Small intestine (tissue), 7 donors: ENCODE measurements around the gene RNU7-1. TPM values are rescaled to one million over a fixed set of nuclear protein-coding genes. Genes with fewer than 3 reads are reported as not detected.

ENCODE experiments used
- DNase-seq, 2 donors: peaks; one replicate each; pipeline versions ENCODE4 v3.0.0 to v3.0.0-alpha.2; 2013
- FAIRE-seq: peaks from 2 replicates; lab custom pipeline; 2012; peaks lifted over from hg19 to GRCh38; lab: Jason Lieb, UNC
- H3K27ac ChIP-seq, 3 donors: one replicate each; pipeline ENCODE4 v1.5.1; 2013; ENCODE audit warnings: low read length in 2 of 3, mild to moderate bottlenecking in 2 of 3, control low read depth in 1 of 3, inconsistent platforms in 1 of 3, low read depth in 1 of 3, moderate library complexity in 1 of 3
- H3K27me3 ChIP-seq, 3 donors: one replicate each; pipeline ENCODE4 v1.6.1; 2013; ENCODE audit warnings: low read length in 3 of 3, inconsistent platforms in 1 of 3; ENCODE audit not compliant: control insufficient read depth in 3 of 3, insufficient read depth in 3 of 3
- H3K36me3 ChIP-seq, 3 donors: one replicate each; pipeline ENCODE4 v1.6.1; 2013; ENCODE audit warnings: low read length in 3 of 3, inconsistent platforms in 1 of 3, low read depth in 1 of 3, mild to moderate bottlenecking in 1 of 3, moderate library complexity in 1 of 3; ENCODE audit not compliant: control insufficient read depth in 3 of 3, insufficient read depth in 2 of 3
- H3K4me1 ChIP-seq, 3 donors: one replicate each; pipeline ENCODE4 v1.6.1; 2013; ENCODE audit warnings: low read length in 2 of 3, inconsistent platforms in 1 of 3, low read depth in 1 of 3, mild to moderate bottlenecking in 1 of 3, moderate library complexity in 1 of 3; ENCODE audit not compliant: control insufficient read depth in 3 of 3, insufficient read depth in 2 of 3
- H3K4me3 ChIP-seq, 3 donors: one replicate each; pipeline ENCODE4 v1.5.1; 2013; ENCODE audit warnings: low read length in 3 of 3, control low read depth in 1 of 3, inconsistent platforms in 1 of 3, low read depth in 1 of 3, mild to moderate bottlenecking in 1 of 3, moderate library complexity in 1 of 3
- H3K9me3 ChIP-seq, 2 donors: one replicate each; pipeline ENCODE4 v1.6.1; 2013; ENCODE audit warnings: low read depth in 1 of 2, low read length in 1 of 2; ENCODE audit not compliant: control insufficient read depth in 2 of 2, insufficient read depth in 1 of 2
- WGBS, 3 donors: extraction: QIAGEN DNeasy Blood & Tissue Kit; methylation state at CpG; one replicate each; pipeline ENCODE4 v1.1.7; 2013; 5-methylcytosine and 5-hydroxymethylcytosine counted together
- polyA plus RNA-seq, 4 donors: library from polyadenylated mRNA; stranded (reverse) in 3 of 4; unstranded in 1 of 4; fragments of 200-250 nt in 3 of 4; fragments of 120-200 nt in 1 of 4; gene quantifications; one replicate each; pipeline versions ENCODE4 v1.2.1 to v1.2.3, GENCODE V29; 2013
- donor health status: healthy with polysubstance abuse.
- donor health status: control.
- donor health status: control.
- donor health status: Bipolar disorder and iron deficiency.
- donor health status: healthy.

RNU7-1 gene
- polyA plus RNA-seq, 4 donors, result not detected

DNA sequence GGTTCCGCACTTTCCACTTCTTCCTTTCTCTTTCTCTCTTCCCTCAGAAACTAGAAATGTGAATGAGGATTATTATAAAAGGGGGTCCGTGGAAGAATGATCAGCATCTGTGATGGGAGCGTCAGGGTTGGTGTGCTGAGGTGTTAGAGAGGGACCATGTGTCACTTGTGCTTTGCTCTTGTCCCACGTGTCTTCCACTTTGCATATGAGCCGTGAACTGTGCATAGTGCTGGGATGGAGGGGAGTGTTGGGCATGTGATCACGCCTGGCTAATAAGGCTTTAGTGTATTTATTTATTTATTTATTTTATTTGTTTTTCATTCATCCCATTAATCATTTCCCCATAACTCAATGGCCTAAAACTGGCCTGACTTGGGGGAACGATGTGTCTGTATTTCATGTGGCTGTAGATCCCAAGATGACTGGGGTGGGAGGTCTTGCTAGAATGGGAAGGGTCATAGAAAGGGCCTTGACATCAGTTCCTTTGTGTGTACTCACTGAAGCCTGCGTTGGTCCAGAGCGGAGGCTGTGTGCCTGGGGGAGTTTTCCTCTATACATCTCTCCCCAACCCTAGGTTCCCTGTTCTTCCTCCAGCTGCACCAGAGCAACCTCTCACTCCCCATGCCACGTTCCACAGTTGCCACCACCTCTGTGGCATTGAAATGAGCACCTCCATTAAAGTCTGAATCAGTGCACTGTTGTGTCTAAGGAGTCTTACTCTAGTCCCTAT lies 20.4 kb upstream of the RNU7-1 start:
- WGBS, 3 donors, result 75 to 78% (median 77%) methylated on average over 10 of the region's 10 CpGs
- H3K9me3 ChIP-seq, result no peaks in the 10 kb centered on the region
- no peaks in the 10 kb centered on the region for H3K27me3 ChIP-seq
- H3K4me1 ChIP-seq, result peaks cover 3 to 24% (median 7%) of the 10 kb centered on the region in 3 donors
- DNase-seq, result no peak
- no peak overlapping the region for H3K4me3 ChIP-seq
- peaks cover 0 to 3% (median 0%) of the 10 kb centered on the region in 3 donors for H3K36me3 ChIP-seq
- FAIRE-seq, result no peak
- H3K27ac ChIP-seq, result no peak overlapping the region

DNA sequence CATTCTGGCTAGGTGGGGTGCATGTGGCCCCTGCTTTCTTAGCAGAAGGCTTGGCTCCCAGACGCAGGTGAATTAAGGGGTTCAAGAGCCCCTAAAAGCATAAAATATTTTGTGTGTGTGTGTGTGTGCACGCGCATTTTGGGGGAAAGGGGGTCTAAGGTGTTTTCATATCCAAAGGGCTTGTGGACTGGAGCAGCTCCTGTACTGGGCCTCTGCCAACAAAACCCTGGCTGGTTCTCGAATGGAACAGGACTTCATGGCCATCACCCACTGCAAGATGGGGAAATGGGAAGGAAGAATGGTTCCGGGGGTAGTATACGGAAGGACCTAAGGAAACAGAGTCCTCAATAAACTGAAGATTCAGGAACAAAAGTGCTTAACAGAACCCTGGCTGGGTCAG lies 19.8 kb upstream of the RNU7-1 start:
- peaks cover 0 to 3% (median 0%) of the 10 kb centered on the region in 3 donors for H3K36me3 ChIP-seq
- 51 to 63% (median 58%) methylated on average over 6 of the region's 6 CpGs for WGBS, 3 donors
- peaks cover 3 to 24% (median 8%) of the 10 kb centered on the region in 3 donors for H3K4me1 ChIP-seq
- no peaks in the 10 kb centered on the region for H3K27me3 ChIP-seq
- DNase-seq (no peak), FAIRE-seq (no peak)
- H3K9me3 ChIP-seq, result no peaks in the 10 kb centered on the region
- H3K27ac ChIP-seq, result no peak overlapping the region
- no peak overlapping the region for H3K4me3 ChIP-seq

- H3K9me3 ChIP-seq, result no peaks in the 10 kb centered on the region
- peak overlapping the region; percentile 27 to 92 (median 83) for H3K27ac ChIP-seq
- no peaks in the 10 kb centered on the region for H3K27me3 ChIP-seq
- peaks cover 0 to 8% (median 0%) of the 10 kb centered on the region in 3 donors for H3K36me3 ChIP-seq
- FAIRE-seq (no peak), DNase-seq (no peak)
- H3K4me1 ChIP-seq, result peaks cover 7 to 36% (median 14%) of the 10 kb centered on the region in 3 donors
- no peak overlapping the region for H3K4me3 ChIP-seq
- WGBS, 3 donors, result 15 to 36% (median 30%) methylated on average over 1 of the region's 1 CpG
These were observed 18.4 kb upstream of the RNU7-1 start for GRCh38 chr12:6925239-6925539.

GRCh38 chr12:6925540-6926279 lies 17.9 kb upstream of the RNU7-1 start:
- no peak for FAIRE-seq
- H3K4me3 ChIP-seq, result peak overlapping the region in 1 of 3 donors; percentile 66

DNA sequence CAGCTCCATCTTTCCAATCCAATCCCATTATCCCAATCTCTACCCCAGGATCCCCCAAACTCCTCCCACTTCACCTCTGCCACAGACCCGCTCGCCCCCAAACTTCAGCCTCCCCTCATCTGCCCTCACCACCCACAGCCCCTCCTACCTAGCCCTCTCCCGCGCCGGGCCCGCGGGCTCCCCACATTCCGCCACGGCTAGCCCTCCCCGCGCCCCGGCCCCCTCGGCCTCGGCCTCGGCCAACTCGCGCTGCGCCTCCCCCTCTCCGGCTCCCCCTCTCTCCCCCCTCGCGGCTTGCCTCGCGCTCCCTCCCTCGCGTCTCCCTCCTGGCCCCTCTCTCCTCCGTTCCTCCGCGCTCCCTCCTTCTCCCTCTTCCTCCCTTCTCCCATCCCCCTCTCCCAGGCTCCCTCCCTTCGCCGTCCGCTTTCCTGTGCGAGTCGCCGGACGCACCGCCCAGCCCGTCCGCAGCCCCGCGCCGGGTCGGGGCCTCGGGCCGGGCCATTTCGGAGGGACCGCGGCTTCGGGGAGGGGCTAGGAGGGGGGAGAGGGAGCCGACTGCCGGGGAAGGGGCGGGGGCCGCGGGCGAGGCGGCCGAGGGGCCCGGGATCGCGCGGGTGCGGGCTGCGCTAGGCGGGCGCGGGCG lies 16.1 kb upstream of the RNU7-1 start, which contains the start of gene ATN1:
Gene ATN1, plus strand, starts transcription at position 581 of the 643 bp plus-strand sequence. CDS start 6,043 bp downstream, outside the sequence.
- FAIRE-seq (no peak), DNase-seq (peak; percentile 66 to 86)
- Histone ChIP-seq H3K27me3 (no peaks in the 10 kb centered on the region), H3K27ac (peak within 1 kb of the TSS; percentile 83 to 92 (median 86)), H3K4me3 (peak within 1 kb of the TSS; percentile 70 to 82 (median 76)), H3K36me3 (peaks cover 0 to 6% (median 0%) of the 10 kb centered on the region in 3 donors), H3K9me3 (no peaks in the 10 kb centered on the region), H3K4me1 (peaks cover 7 to 42% (median 14%) of the 10 kb centered on the region in 3 donors)
- WGBS, 3 donors, result 0 to 1% (median 1%) methylated on average over 32 to 66 of the region's 66 CpGs

More at GRCh38 chr12:6925540-6926279, 17.9 kb upstream of the RNU7-1 start:
- Histone ChIP-seq H3K9me3 (no peaks in the 10 kb centered on the region), H3K4me1 (peaks cover 7 to 37% (median 14%) of the 10 kb centered on the region in 3 donors), H3K27me3 (no peaks in the 10 kb centered on the region), H3K27ac (peak overlapping the region; percentile 79 to 92 (median 83)), H3K36me3 (peaks cover 0 to 9% (median 0%) of the 10 kb centered on the region in 3 donors)
- WGBS, 3 donors, result 19 to 26% (median 20%) methylated on average over 8 of the region's 8 CpGs
- peak; percentile 56 to 89 for DNase-seq

GRCh38 chr12:6928022-6928702 lies 15.5 kb upstream of the RNU7-1 start:
- FAIRE-seq (no peak), DNase-seq (peak in 1 of 2 donors; percentile 54)
- H3K36me3 ChIP-seq, result peaks cover 0 to 7% (median 0%) of the 10 kb centered on the region in 3 donors
- 1 to 2% (median 1%) methylated on average over 28 to 78 of the region's 79 CpGs for WGBS, 3 donors
- peak overlapping the region; percentile 55 to 86 (median 84) for H3K27ac ChIP-seq
- H3K4me1 ChIP-seq, result peaks cover 7 to 42% (median 14%) of the 10 kb centered on the region in 3 donors
- no peaks in the 10 kb centered on the region for H3K9me3 ChIP-seq
- H3K4me3 ChIP-seq, result peak overlapping the region; percentile 70 to 82 (median 76)
- no peaks in the 10 kb centered on the region for H3K27me3 ChIP-seq

DNA sequence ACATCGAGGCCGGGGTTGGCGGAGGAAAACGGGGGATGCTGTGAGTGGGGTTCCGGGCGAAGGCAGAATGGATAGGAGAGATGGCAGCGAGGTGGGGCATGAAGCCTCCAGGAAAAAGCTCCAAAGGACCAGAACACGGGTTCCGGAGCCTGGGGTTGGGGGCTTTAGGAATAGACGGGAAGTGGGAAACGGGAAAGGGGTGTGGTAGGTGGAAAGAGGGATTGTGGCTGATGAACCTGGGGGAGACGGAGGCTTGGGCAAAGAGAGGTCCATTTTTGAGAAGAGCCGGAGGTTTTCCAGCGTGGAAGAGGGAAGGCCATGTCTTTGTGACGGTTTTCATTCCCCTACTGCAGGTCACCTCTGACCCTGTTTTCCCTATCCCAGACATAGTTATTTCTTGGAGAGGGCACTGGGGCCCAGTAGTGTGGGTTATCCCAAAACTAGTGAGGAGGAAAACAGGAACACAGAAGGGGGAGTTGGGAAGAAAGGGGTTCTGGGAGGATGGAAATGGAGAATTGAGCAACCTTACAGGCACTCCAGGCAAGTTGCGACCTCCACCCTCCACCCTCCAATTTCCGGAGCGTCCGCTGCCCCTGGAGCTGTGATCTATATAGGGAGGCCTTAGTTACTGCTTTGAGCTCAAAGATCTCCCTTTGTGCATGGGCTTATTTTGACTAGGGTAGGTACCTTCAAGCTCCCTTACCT lies 14.8 kb upstream of the RNU7-1 start:
- Histone ChIP-seq H3K4me3 (peak overlapping the region; percentile 70 to 82 (median 76)), H3K27ac (peak overlapping the region; percentile 55 to 86 (median 84)), H3K9me3 (no peaks in the 10 kb centered on the region), H3K27me3 (no peaks in the 10 kb centered on the region), H3K4me1 (peaks cover 7 to 42% (median 14%) of the 10 kb centered on the region in 3 donors), H3K36me3 (peaks cover 0 to 13% (median 0%) of the 10 kb centered on the region in 3 donors)
- FAIRE-seq (no peak), DNase-seq (no peak)
- WGBS, 3 donors, result 6 to 21% (median 15%) methylated on average over 19 of the region's 19 CpGs
